AG09309 (cell line): Measurements from ENCODE around the gene SI.

Experiments used
- DNase-seq: peaks from one replicate; pipeline ENCODE4 v3.0.0-alpha.2; 2010; ENCODE audit warnings: low read depth
- H3K4me3 ChIP-seq: 2 replicates; pipeline ENCODE4 v1.5.1; 2011; ENCODE audit warnings: mild to moderate bottlenecking, low read depth, low read length, moderate library complexity; ENCODE audit not compliant: control insufficient read depth
- TF ChIP-seq, protein P1 (sequence below): IDR thresholded peaks from 2 replicates; pipeline ENCODE4 v1.5.1; 2011; ENCODE audit warnings: mild to moderate bottlenecking, low read depth, low read length, inconsistent platforms; ENCODE audit not compliant: insufficient read depth, control insufficient read depth; ENCODE audit errors: missing control alignments

The SI gene

DNA sequence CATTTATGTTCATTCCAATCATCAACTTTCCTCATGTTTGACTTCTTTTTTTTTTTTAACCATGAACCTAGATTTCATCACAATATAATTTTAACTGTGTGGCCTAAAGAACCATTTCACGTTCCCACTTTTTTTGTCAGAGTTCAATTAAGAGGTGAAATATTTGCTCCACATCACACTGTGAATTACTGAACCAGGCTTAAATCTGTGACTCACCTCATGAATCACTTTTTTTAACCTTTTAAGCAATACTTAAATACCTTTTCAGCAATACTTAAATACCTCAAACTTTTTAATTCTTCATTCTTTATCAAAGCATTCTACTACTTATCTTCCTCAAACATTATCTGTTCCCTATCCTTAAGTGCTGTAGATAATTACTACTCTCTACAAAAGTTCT, 137.6 kb downstream of the SI start:
- TF ChIP-seq, protein P1, sequence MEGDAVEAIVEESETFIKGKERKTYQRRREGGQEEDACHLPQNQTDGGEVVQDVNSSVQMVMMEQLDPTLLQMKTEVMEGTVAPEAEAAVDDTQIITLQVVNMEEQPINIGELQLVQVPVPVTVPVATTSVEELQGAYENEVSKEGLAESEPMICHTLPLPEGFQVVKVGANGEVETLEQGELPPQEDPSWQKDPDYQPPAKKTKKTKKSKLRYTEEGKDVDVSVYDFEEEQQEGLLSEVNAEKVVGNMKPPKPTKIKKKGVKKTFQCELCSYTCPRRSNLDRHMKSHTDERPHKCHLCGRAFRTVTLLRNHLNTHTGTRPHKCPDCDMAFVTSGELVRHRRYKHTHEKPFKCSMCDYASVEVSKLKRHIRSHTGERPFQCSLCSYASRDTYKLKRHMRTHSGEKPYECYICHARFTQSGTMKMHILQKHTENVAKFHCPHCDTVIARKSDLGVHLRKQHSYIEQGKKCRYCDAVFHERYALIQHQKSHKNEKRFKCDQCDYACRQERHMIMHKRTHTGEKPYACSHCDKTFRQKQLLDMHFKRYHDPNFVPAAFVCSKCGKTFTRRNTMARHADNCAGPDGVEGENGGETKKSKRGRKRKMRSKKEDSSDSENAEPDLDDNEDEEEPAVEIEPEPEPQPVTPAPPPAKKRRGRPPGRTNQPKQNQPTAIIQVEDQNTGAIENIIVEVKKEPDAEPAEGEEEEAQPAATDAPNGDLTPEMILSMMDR = no peak
- DNase-seq = no peak
- H3K4me3 ChIP-seq = no peak overlapping the region

DNA sequence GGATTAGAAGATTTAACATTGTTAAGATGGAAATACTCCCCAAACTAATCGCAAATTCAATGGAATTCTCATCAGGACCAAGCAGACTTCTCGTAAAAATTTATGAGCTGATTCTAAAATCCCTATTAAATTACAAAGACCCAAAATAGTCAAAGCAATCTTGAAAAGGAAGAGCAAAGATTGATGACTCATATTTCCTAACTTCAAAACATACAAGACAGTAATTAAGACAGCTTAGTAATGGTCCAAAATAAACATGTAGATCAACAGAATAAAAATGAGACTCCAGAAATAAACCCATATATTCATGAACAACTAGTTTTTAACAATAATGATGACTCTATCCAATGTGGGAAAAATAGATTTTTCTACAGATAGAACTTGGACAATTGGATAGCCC, 148.7 kb downstream of the SI start:
- TF ChIP-seq, protein P1 = no peak
- H3K4me3 ChIP-seq = no peak overlapping the region
- no peak for DNase-seq
